Caco-2 (cell line): ENCODE measurements around the gene CLSTN2. TPM values are rescaled to one million over a fixed set of nuclear protein-coding genes. Genes with fewer than 3 reads are reported as not detected.

ENCODE experiments used
- BruUV-seq: library from RNA; stranded (reverse); fragments of 400-500 nt; replicated peaks from 2 replicates; lab custom pipeline; 2021; lab: Mats Ljungman, UMichigan
- CTCF ChIA-PET: fragments of 300-600 bp; sonication (Branson Sonifier 250); formaldehyde crosslinking; loops from one replicate; lab custom pipeline; 2022; ENCODE audit warnings: antibody characterized with exemption; lab: Charles Lee
- POLR2A ChIA-PET: fragments of 300-600 bp; sonication (Branson Sonifier 250); formaldehyde crosslinking; loops from one replicate; lab custom pipeline; 2022; ENCODE audit warnings: antibody characterized with exemption; lab: Charles Lee
- DNase-seq, 2 experiments: peaks; one replicate each; pipeline versions ENCODE4 v3.0.0 to v3.0.0-alpha.2; 2020 to 2022
- H3K27me3 ChIP-seq: replicated peaks from 2 replicates; pipeline ENCODE4 v1.6.0; 2011; ENCODE audit warnings: low read length; ENCODE audit not compliant: control insufficient read depth, insufficient read depth
- H3K36me3 ChIP-seq: 2 replicates; pipeline ENCODE4 v1.5.1; 2011; ENCODE audit warnings: low read length; ENCODE audit not compliant: control insufficient read depth, insufficient read depth
- H3K4me1 ChIP-seq: fragments of 250-450 bp; sonication (Bioruptor Pico); 2 replicates; pipeline ENCODE4 v1.5.1; 2020; ENCODE audit warnings: mild to moderate bottlenecking
- H3K4me3 ChIP-seq: 2 replicates; pipeline ENCODE4 v1.5.1; 2011; ENCODE audit warnings: low read depth, mild to moderate bottlenecking, control low read depth, low read length
- H3K9me3 ChIP-seq: fragments of 250-450 bp; sonication (Bioruptor Pico); 2 replicates; pipeline ENCODE4 v1.5.1; 2020; ENCODE audit warnings: mild to moderate bottlenecking, moderate library complexity
- H3K27ac Mint-ChIP-seq: one replicate; pipeline ENCODE4 v1.8.0; 2022; ENCODE audit warnings: mixed read lengths; ENCODE audit not compliant: unreplicated experiment
- H3K27me3 Mint-ChIP-seq: one replicate; pipeline ENCODE4 v1.8.0; 2022; ENCODE audit warnings: mixed read lengths; ENCODE audit not compliant: insufficient read depth, unreplicated experiment
- H3K36me3 Mint-ChIP-seq: one replicate; pipeline ENCODE4 v1.8.0; 2022; ENCODE audit warnings: mild to moderate bottlenecking, mixed read lengths; ENCODE audit not compliant: insufficient read depth, unreplicated experiment
- H3K4me1 Mint-ChIP-seq: one replicate; pipeline ENCODE4 v1.8.0; 2022; ENCODE audit warnings: low read depth, mixed read lengths; ENCODE audit not compliant: unreplicated experiment
- H3K4me3 Mint-ChIP-seq: one replicate; pipeline ENCODE4 v1.8.0; 2022; ENCODE audit warnings: mild to moderate bottlenecking, moderate library complexity, mixed read lengths; ENCODE audit not compliant: unreplicated experiment
- H3K9me3 Mint-ChIP-seq: one replicate; pipeline ENCODE4 v1.8.0; 2022; ENCODE audit warnings: mixed read lengths; ENCODE audit not compliant: unreplicated experiment
- intact Hi-C: fragments of 100-400 bp; cut with micrococcal nuclease; formaldehyde crosslinking; loops from one replicate; pipeline ENCODE4 v1.10.0; 2022; ENCODE audit not compliant: unreplicated experiment
- total RNA-seq: library from RNA; stranded (reverse); gene quantifications from 2 replicates; pipeline ENCODE4 v1.2.3, GENCODE V29; 2022
- TF ChIP-seq, protein P1 (sequence below), 2 experiments: fragments of 200-600 bp in 1 of 2; IDR thresholded peaks; 1 replicate in 1 of 2; 2 replicates in 1 of 2; pipeline versions ENCODE4 v1.5.1 to v1.8.0; 2011 to 2022; ENCODE audit warnings: antibody characterized with exemption in 1 of 2, control low read depth in 1 of 2, inconsistent platforms in 1 of 2, low read depth in 1 of 2, low read length in 1 of 2, mild to moderate bottlenecking in 1 of 2, moderate library complexity in 1 of 2; ENCODE audit not compliant: insufficient read depth in 1 of 2, severe bottlenecking in 1 of 2, unreplicated experiment in 1 of 2

Gene CLSTN2
- total RNA-seq, 1 experiment from 2014 or later: 26.1 TPM

DNA sequence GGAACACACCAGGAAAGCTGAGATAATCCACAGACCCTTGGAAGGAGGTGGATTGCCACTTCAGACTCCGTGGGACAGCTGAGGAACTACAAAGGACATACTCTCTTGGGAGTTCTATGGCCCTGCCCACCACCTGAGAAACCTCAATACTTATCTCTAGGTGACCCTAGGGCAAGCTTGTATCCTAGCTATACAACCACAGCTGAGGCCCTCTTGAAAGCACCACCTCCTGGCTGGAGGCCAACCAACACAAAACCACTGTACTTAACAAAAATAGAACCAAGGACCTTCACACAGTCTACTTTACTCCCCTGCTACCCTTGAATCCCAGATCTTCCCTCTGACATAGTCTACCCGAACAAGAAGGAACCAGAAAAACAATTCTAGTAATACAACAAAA lies 682.1 kb downstream of the CLSTN2 start:
- H3K36me3 ChIP-seq: no peaks in the 10 kb centered on the region
- H3K4me1 Mint-ChIP-seq: no peaks in the 10 kb centered on the region
- H3K4me3 ChIP-seq: no peak overlapping the region
- ChIA-PET POLR2A (interaction anchor here (0.7 kb wide), 1 partner anchor 15 kb away, joined by 3 read pairs; no protein-coding TSS in a partner anchor), CTCF (no interaction called here)
- no peaks in the 10 kb centered on the region for H3K9me3 Mint-ChIP-seq
- no peak for DNase-seq
- H3K4me3 Mint-ChIP-seq: no peak overlapping the region
- no peaks in the 10 kb centered on the region for H3K27me3 ChIP-seq
- H3K27ac Mint-ChIP-seq: no peak overlapping the region
- no peaks in the 10 kb centered on the region for H3K27me3 Mint-ChIP-seq
- H3K4me1 ChIP-seq: no peaks in the 10 kb centered on the region
- BruUV-seq: no TSS peak
- TF ChIP-seq, protein P1, sequence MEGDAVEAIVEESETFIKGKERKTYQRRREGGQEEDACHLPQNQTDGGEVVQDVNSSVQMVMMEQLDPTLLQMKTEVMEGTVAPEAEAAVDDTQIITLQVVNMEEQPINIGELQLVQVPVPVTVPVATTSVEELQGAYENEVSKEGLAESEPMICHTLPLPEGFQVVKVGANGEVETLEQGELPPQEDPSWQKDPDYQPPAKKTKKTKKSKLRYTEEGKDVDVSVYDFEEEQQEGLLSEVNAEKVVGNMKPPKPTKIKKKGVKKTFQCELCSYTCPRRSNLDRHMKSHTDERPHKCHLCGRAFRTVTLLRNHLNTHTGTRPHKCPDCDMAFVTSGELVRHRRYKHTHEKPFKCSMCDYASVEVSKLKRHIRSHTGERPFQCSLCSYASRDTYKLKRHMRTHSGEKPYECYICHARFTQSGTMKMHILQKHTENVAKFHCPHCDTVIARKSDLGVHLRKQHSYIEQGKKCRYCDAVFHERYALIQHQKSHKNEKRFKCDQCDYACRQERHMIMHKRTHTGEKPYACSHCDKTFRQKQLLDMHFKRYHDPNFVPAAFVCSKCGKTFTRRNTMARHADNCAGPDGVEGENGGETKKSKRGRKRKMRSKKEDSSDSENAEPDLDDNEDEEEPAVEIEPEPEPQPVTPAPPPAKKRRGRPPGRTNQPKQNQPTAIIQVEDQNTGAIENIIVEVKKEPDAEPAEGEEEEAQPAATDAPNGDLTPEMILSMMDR (IDR thresholded peaks at IDR 0.05; ENCODE audit: insufficient read depth in 1 of 2, low read depth in 1 of 2, low read length in 1 of 2, severe bottlenecking in 1 of 2, unreplicated experiment in 1 of 2): no peak
- intact Hi-C loops: no loop called here
- H3K9me3 ChIP-seq: peaks cover 15% of the 10 kb centered on the region
- no peaks in the 10 kb centered on the region for H3K36me3 Mint-ChIP-seq

DNA sequence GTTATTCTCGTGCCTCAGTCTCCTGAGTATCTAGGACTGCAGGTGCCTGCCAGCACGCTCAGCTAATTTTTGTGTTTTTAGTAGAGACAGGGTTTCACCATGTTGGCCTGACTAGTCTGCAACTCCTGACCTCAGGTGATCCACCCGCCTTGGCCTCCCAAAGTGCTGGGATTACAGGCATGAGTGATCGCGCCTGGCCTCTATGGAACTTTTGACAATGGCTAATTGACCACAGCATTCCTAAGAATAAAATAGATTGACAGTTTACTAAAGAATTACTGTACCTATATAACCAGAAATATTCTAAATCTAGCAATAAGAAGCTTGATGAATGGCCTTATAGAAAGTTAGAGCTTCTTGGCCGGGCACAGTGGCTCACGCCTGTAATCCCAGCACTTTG lies 691.9 kb downstream of the CLSTN2 start:
- Histone ChIP-seq H3K4me1 (peaks cover 26% of the 10 kb centered on the region), H3K4me3 (no peak overlapping the region), H3K36me3 (no peaks in the 10 kb centered on the region), H3K9me3 (no peaks in the 10 kb centered on the region), H3K27me3 (no peaks in the 10 kb centered on the region)
- Mint-ChIP-seq H3K4me3 (no peak overlapping the region), H3K27ac (no peak overlapping the region), H3K9me3 (no peaks in the 10 kb centered on the region), H3K36me3 (no peaks in the 10 kb centered on the region), H3K4me1 (peaks cover 16% of the 10 kb centered on the region), H3K27me3 (no peaks in the 10 kb centered on the region)
- no peak for DNase-seq
- intact Hi-C loops: no loop called here
- TF ChIP-seq, protein P1 (IDR thresholded peaks at IDR 0.05; ENCODE audit: insufficient read depth in 1 of 2, low read depth in 1 of 2, low read length in 1 of 2, severe bottlenecking in 1 of 2, unreplicated experiment in 1 of 2): no peak
- ChIA-PET POLR2A (no interaction called here), CTCF (no interaction called here)
- no TSS peak for BruUV-seq
